Astrocyte of the cerebellum (primary cell): ENCODE results near the gene HPSE.
"Not testable (repeated sequence)": the region's sequence is repeated elsewhere in the genome, so short reads cannot be mapped to it uniquely, and the experiment has no call there.

Source experiments
- DNase-seq: peaks from one replicate; pipeline ENCODE4 v3.0.0-alpha.2; 2011; ENCODE audit warnings: low read depth
- H3K4me3 ChIP-seq: 2 replicates; pipeline ENCODE4 v1.5.1; 2011; ENCODE audit warnings: mild to moderate bottlenecking, low read depth, low read length, moderate library complexity
- in situ Hi-C: cut with HindIII; loops from 2 replicates; pipeline ENCODE4 v1.10.0; 2017; ENCODE audit warnings: low sequenced_read_pairs
- TF ChIP-seq, protein P1 (sequence below): IDR thresholded peaks from 2 replicates; pipeline ENCODE4 v1.5.1; 2012; ENCODE audit warnings: low read length, low read depth, moderate library complexity, mild to moderate bottlenecking; ENCODE audit errors: missing control alignments

HPSE gene

DNA sequence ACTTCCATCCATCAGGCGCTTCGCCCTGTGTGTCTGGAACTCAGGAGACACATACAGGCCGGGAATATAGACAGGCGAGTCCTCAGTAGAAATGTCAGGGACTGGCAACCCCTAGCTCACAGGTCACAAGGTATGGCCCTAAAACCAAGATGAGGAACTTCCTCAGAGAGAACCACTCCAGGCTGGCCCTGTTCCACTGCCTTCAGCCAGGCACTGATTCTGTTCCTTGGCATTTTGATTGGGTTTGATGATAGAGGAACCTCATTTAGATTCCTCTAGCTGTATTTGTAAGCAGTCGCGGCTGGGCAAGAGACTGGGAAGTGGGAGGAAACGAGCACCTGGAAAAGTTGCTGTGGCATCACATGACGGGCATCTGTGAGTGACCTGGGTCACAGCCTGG lies 8.1 kb downstream of the HPSE start:
- no peak overlapping the region for H3K4me3 ChIP-seq
- in situ Hi-C loops, result no loop called here
- DNase-seq, result no peak
- TF ChIP-seq, protein P1, sequence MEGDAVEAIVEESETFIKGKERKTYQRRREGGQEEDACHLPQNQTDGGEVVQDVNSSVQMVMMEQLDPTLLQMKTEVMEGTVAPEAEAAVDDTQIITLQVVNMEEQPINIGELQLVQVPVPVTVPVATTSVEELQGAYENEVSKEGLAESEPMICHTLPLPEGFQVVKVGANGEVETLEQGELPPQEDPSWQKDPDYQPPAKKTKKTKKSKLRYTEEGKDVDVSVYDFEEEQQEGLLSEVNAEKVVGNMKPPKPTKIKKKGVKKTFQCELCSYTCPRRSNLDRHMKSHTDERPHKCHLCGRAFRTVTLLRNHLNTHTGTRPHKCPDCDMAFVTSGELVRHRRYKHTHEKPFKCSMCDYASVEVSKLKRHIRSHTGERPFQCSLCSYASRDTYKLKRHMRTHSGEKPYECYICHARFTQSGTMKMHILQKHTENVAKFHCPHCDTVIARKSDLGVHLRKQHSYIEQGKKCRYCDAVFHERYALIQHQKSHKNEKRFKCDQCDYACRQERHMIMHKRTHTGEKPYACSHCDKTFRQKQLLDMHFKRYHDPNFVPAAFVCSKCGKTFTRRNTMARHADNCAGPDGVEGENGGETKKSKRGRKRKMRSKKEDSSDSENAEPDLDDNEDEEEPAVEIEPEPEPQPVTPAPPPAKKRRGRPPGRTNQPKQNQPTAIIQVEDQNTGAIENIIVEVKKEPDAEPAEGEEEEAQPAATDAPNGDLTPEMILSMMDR, result no peak

DNA sequence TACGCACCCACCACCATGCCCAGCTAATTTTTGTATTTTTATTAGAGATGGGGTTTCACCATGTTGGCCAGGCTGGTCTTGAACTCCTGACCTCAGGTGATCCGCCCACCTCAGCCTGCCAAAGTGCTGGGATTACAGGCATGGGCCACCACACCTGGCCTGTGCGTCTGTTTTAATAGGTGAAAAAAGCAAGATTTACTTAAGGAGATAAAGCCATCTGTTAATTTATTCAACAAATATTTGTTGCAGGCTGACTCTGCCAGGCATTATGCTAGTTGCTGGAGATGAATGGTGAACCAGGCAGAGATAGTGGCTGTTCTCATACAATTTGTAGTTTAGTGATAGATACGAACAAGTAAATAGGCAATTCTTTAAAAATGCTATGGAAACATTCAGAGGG lies 9.3 kb downstream of the HPSE start:
- H3K4me3 ChIP-seq, DNase-seq, in situ Hi-C loops: not testable (repeated sequence)

DNA sequence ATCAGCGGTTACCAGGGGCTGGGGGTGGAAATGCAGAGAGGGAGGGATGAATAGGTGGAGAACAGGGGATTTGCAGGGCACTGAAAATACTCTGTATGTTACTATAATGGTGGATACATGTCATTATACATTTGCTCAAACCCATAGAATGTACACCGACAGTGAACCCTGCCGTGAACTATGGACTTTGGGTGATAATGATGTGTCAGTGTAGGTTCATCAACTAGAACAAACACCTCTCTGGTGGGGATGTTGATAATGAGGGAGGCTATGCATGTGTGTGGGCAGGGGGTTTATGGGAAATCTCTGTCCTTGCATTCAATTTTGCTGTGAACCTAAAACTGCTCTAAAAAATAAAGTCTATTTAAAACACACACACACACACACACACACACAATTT lies 11.5 kb downstream of the HPSE start:
- no peak overlapping the region for H3K4me3 ChIP-seq
- TF ChIP-seq, protein P1, result no peak
- DNase-seq, result no peak
- in situ Hi-C loops, result no loop called here

DNA sequence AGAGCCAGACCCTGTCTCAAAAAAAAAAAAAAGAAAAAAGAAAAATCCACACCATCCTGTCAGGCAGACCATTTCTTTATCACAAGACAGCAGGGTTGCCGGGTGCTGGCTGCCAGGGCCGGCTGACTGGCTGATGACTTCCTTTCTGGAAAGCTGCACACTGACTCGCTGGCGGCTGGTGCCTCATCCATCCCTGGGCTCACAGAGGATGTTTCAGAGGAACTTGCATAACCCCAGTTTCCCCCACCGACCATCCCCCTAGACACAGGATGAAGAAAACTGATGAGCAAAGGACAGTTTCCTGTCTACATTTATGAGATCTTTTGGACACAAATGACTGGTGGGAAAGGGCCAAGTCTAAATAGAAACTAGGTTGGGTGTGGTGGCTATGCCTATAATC lies 14.1 kb downstream of the HPSE start:
- H3K4me3 ChIP-seq, result no peak overlapping the region
- DNase-seq, result no peak
- in situ Hi-C loops, result no loop called here

DNA sequence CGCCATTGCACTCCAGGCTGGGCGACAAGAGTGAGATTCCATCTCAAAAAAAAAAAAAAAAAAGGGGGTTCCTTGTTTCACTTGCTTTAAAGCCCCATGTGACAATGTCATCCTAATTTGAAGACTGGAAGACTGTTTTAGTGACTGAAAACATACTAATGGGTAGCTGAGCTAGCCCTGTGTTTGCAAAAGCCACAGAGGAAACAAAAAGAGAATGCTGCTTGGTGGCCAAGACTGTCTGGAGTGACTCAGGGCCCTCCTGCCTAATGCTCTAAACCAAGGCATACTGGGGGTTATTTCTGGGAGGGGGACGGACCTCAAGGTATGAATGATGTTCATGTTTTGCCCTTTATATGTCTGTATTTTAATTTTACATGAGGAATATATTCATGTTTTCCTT lies 16.0 kb downstream of the HPSE start:
- no peak for DNase-seq
- in situ Hi-C loops, result no loop called here
- TF ChIP-seq, protein P1, result no peak
- no peak overlapping the region for H3K4me3 ChIP-seq

More for the DNA sequence above, 14.1 kb downstream of the HPSE start:
- TF ChIP-seq, protein P1, result no peak

DNA sequence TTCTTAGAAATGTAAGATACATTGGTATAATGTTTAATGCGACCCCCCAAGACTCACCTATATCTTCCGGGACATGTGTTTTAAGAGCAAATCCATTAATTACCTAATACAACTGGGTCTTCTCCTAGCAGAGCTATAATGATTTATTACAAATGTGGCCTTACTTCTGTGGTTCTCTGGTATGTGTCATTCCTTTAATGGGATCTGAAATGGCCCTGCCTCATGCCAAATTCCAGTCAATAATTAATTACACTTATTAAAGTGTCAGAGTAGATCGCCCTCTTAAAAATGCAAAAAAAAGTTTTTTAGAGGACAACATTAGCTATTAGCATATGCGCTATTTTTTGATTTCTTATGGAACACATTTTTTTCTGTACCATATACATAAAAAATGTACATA lies 17.0 kb downstream of the HPSE start:
- in situ Hi-C loops, result no loop called here
- no peak for DNase-seq
- no peak overlapping the region for H3K4me3 ChIP-seq
- TF ChIP-seq, protein P1, result no peak

DNA sequence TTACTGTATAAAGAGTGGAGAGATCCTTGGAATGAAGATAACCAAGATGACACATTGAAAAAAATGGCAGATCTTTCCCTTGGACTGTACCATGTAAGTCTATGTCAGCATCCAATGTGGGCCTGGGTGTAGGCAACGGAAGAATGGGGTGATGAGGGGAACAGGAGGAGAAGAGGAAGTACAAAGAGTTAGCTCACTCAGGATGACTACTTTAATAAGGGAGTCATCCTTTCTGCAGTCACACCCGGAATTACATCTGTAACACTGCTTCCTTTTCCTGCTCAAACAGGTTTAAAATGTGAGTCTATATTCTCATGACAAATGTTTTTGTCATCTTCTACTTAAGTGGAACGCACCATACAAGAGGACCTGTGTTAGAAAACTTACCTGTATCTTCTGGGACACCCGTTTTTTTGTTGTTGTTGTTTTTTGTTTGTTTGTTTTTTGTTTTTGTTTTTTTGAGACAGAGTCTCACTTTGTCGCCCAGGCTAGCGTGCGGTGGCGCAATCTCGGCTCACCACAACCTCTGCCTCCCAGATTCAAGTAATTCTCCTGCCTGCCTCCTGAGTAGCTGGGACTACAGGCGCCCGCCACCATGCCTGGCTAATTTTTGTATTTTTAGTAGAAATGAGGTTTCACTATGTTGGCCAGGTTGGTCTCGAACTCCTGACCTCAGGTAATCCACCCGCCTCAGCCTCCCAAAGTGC lies 18.0 kb downstream of the HPSE start:
- in situ Hi-C loops, result no loop called here
- H3K4me3 ChIP-seq, result no peak overlapping the region
- TF ChIP-seq, protein P1, result no peak
- no peak for DNase-seq
